ENCODE measurements around the gene GRB2.

DNA sequence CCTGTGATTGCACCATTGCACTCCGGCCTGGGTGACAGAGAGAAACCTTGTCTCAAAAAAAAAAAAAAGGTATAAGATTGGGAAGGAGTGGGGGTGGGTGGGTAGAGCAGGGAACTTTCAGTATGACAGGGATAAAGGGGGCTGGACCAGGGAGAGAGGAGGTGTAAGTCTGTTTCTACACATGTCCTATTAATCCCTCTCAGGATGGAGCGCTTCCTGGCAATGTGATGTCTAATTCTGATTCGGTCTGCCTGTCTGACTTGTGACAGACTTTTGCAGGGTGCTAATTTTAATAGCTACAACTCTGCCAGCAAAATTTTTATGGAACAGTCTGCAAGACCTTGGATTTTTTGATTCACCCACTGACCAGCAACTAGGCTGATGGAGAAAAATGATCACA is 62.5 kb downstream of the GRB2 start:
- TF ChIP-seq, protein P1, sequence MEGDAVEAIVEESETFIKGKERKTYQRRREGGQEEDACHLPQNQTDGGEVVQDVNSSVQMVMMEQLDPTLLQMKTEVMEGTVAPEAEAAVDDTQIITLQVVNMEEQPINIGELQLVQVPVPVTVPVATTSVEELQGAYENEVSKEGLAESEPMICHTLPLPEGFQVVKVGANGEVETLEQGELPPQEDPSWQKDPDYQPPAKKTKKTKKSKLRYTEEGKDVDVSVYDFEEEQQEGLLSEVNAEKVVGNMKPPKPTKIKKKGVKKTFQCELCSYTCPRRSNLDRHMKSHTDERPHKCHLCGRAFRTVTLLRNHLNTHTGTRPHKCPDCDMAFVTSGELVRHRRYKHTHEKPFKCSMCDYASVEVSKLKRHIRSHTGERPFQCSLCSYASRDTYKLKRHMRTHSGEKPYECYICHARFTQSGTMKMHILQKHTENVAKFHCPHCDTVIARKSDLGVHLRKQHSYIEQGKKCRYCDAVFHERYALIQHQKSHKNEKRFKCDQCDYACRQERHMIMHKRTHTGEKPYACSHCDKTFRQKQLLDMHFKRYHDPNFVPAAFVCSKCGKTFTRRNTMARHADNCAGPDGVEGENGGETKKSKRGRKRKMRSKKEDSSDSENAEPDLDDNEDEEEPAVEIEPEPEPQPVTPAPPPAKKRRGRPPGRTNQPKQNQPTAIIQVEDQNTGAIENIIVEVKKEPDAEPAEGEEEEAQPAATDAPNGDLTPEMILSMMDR (IDR thresholded peaks at IDR 0.05 in 8 of 11, conservative IDR thresholded peaks at IDR 0.05 in 3 of 11), result no peak
- no peak for TF ChIP-seq POLR2A (IDR thresholded peaks at IDR 0.05)
- TF ChIP-seq POLR2AphosphoS5 (IDR thresholded peaks at IDR 0.05), result no peak

Data from spleen (tissue), 7 donors.